Hippocampal formation (tissue), 2 donors: Measurements from ENCODE around the gene RNASE12.
"Not testable (repeated sequence)": the region's sequence is repeated elsewhere in the genome, so short reads cannot be mapped to it uniquely, and the experiment has no call there.

Source experiments
- DNase-seq, 2 donors: peaks; one replicate each; lab custom pipeline; 2025; lab: John Stamatoyannopoulos, UW

RNASE12 gene

GRCh38 chr14:20591235-20591634 is at the start of gene RNASE12:
RNASE12 (minus strand) TSS chr14:20591376; CDS start chr14:20590723, 653 bp downstream.
- no peak for DNase-seq

GRCh38 chr14:20632831-20633691 is 41.9 kb upstream of the RNASE12 start:
- DNase-seq: peak; percentile 20 to 40

DNA sequence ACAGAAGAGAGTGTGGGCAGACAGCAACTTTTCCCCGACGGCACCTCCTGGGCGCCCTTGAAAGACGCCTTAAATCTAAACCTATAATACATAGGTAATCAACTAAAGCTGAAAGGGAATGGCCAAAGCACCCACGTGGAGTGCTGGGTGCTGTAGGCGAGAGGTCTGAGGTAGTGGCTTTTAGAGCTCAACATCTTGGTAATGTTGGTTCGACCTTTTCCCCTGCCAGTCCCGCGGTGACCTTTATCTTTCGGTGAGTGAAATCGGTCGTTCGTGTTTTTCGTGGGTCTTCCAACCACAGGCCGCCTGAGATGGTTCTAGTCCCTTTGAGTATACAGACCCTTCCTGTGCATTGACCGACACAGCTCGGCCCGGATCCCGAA is 41.3 kb upstream of the RNASE12 start:
- DNase-seq: no peak

DNA sequence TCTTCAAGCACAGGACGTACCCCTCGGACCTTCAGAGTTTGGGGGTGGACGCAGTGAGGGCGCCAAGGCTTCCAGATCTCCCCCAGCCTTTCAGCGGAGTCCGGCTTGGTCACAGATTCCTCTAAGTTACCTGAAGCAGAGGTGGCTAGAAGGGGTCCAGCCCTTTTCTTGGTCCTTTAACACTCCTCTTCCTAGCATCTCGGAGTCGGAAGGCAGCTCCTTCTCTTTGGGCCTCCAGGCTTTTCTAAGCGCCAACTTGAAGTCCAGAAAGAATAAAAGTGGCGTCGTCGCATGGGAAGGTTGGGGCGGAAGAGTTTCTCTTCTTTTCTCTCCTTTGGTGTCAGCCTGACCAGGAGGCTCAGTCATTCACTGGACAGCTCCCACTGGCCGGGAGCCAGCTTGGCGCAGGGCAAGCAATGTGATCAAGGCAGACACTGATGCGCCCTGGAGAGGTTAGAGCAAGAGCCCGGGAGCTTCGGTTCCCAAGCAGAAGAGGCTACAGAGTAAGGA is 40.8 kb upstream of the RNASE12 start:
- DNase-seq: peak in 1 of 2 donors; percentile 14

DNA sequence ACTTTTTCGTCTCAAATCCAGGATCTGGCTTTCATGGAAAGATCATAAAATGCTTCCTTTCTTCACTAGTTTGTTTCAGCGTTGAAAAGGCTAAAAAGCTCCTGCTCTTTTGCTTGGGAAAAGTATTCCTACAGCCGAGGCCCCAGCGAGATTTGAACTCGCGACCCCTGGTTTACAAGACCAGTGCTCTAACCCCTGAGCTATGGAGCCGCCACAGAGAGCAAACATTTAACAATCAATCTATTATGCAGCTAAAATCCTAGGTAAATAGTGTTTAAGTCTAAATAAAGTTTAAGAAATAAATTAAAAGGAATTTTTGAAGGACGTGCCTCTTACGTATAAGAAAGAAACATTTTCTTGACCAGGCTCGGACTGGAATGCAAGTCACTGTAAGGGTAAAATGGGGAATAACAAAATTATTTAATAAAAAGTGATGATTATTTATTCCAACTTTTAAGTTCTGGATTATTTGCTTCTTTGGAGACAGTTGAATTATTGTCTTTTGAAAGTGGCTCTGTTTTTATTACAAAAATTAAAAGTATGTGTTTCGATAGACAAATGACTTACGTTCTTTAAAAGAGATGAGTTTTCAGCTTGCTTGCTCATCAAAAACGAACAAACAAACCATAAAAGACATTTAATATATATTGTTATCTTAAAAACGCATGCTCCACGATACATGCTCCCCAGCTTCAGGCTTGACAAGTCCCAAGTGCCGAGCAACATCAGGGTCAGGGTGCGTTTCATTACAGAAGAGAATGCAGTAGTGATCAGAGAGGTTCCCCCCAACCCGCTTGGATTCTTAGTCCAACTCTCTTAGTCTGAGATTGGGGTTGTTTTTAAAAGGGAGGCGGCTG is 40.1 kb upstream of the RNASE12 start:
- DNase-seq: peak; percentile 4 to 33

GRCh38 chr14:20630340-20631022 is 39.3 kb upstream of the RNASE12 start:
- peak in 1 of 2 donors; percentile 7 for DNase-seq

DNA sequence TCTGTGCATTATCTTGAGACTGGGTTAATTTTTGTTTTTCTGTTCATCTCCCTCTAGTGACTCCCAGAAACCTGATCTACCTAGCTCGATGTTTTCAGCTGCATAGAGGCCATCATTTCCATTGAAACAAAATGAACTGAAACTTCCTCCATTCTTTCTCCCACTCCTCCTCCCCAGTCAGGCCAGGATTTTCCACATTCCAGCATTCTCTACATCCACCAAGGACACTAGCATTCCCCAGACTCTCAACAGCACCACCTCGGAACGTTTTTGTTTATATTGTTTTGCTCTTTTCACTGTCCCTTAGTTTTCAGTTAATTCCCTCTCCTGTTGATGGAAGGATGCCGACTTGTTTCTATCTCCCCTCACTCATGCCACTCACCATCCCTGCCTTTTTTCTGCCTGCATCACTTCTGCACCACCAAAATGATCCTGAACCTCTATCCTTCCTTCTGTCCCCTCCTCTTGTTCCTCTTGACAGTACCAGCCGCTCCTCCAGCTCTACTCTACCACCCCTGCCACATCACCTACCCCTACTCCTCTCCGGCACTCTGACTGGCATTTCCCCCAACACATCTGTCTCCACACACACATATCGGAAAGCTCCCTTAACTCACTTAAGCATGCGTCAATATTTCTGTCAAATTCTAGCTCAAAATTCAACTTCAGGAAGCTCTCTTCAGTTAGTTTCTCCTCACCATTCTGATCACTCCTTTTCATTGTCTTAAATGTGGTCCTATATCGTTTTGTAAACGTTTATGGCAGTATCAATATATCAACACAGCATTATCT is 37.1 kb upstream of the RNASE12 start:
- no peak for DNase-seq

- DNase-seq: no peak
Measured at GRCh38 chr14:20627346-20628027, 36.3 kb upstream of the RNASE12 start.

GRCh38 chr14:20626274-20626673 is 35.1 kb upstream of the RNASE12 start:
- DNase-seq: no peak

GRCh38 chr14:20624495-20625070 is 33.4 kb upstream of the RNASE12 start:
- DNase-seq: no peak

DNA sequence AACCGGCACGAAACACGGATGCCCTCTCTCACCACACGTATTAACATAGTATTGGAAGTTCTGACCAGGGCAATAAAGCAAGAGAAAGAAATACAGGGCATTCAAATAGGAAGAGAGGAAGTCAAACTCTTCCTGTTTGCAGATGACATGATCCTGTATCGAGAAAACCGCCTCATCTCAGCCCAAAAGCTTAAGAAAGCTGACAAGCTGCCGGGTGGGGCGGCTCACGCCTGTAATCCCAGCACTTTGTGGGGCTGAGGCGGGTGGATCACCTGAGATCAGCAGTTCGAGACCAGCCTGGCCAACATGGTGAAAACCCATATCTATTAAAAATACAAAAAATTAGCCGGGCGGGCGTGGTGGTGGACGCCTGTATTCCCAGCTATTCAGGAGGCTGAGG is 32.6 kb upstream of the RNASE12 start:
- DNase-seq: no peak

- no peak for DNase-seq
Measured at GRCh38 chr14:20622816-20623291, 31.7 kb upstream of the RNASE12 start.

- no peak for DNase-seq
Measured at GRCh38 chr14:20620798-20621478, 29.8 kb upstream of the RNASE12 start.

DNA sequence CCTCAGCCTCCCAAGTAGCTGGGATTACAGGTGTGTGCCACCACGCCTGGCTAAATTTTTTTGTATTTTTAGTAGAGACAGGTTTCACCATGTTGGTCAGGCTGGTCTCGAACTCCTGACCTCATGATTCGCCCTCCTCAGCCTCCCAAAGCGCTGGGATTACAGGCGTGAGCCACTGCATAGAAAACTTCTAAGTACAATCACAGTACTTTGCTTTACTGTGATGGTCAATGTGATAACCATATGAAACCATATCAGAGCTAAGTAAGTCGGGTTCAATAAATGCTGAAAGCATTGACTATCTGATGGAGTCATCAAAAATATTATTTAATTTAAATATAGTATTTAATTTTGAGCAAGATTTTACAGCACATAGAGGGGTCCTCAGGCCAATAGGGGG is 28.5 kb upstream of the RNASE12 start:
- not testable (repeated sequence) for DNase-seq

DNA sequence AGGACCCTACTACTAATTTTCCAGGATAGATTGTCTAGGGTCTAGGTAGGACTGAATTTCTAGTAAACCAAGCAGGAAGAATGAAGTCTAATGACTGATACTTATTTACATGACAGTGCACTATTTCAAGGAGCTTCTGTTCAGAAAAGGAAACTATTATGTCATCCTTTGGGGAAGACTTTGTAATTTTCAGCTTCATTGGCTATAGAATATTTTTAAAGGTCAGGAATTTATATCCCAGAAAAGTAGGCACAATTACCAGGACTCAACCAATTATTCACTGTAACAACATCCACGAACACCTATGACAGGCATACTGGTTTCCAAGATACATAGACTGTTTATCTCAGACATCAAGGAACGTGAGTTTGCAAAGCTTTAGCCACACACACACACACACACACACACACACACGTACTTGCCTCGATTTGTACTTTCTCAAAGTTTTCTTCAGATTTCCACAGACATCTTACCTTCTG is 27.1 kb upstream of the RNASE12 start:
- DNase-seq: no peak

GRCh38 chr14:20617138-20618003 is 26.2 kb upstream of the RNASE12 start:
- DNase-seq: no peak

DNA sequence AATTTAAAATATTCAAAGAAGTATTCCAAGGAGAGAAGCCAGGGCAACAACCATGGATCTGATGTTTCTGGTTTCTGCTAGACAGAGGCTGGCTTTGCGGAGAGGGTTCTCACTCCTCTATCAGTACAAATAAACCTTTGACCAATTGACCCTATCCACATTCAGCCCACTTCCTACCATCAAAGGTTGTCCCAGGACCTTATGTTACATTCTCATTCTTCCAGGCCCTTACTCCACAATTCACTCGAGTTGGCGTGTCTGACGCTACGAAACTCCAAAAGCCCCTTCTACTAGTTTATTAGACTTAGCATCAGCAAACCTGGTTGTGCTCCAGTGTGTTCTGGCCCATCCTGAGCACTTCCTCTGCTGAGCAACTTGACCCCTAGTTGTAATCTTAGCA is 24.8 kb upstream of the RNASE12 start:
- DNase-seq: no peak
